ENCODE measurements around the gene GGCT. TPM values are rescaled to one million over a fixed set of nuclear protein-coding genes. Genes with fewer than 3 reads are reported as not detected.

GGCT gene
- total RNA-seq, 2 experiments from 2014 or later, result 48.8 to 76.8 TPM

GRCh38 chr7:30478349-30479201 lies 26.1 kb downstream of the GGCT start, which contains the start of gene NOD1:
TSS of gene NOD1 (minus strand) at chr7:30478784. CDS start at chr7:30456921, 21,863 bp downstream.
- ChIA-PET CTCF (interaction anchor here (0.5 to 1.9 kb wide), 11 partner anchors 10 to 262 kb away, joined by 3 to 7 read pairs (median 4); no protein-coding TSS in a partner anchor), POLR2A (interaction anchor here (0.6 to 0.9 kb wide), 2 partner anchors 22 to 204 kb away, joined by 3 to 4 read pairs; partner anchors contain the start of gene CRHR2)
- Mint-ChIP-seq H3K27me3 (no peaks in the 10 kb centered on the region), H3K4me1 (peaks cover 50% of the 10 kb centered on the region), H3K9me3 (ENCODE audit: low read depth) (no peaks in the 10 kb centered on the region), H3K27ac (peak within 1 kb of the TSS; percentile 90), H3K36me3 (ENCODE audit: low read depth) (peaks cover 4% of the 10 kb centered on the region), H3K4me3 (peak within 1 kb of the TSS; percentile 88)
- intact Hi-C loops (cut with DNase I, micrococcal nuclease), result loop anchor here (1.0 to 5.0 kb wide), 9 partner anchors 26 to 451 kb away; partner anchors contain the start of genes GGCT (in 2 of the 2), PLEKHA8 (in 2 of the 2), ZNRF2 (in 2 of the 2) and FKBP14 (in 1 of the 2)
- ATAC-seq (peak; percentile 89), DNase-seq (peak; percentile 86)

DNA sequence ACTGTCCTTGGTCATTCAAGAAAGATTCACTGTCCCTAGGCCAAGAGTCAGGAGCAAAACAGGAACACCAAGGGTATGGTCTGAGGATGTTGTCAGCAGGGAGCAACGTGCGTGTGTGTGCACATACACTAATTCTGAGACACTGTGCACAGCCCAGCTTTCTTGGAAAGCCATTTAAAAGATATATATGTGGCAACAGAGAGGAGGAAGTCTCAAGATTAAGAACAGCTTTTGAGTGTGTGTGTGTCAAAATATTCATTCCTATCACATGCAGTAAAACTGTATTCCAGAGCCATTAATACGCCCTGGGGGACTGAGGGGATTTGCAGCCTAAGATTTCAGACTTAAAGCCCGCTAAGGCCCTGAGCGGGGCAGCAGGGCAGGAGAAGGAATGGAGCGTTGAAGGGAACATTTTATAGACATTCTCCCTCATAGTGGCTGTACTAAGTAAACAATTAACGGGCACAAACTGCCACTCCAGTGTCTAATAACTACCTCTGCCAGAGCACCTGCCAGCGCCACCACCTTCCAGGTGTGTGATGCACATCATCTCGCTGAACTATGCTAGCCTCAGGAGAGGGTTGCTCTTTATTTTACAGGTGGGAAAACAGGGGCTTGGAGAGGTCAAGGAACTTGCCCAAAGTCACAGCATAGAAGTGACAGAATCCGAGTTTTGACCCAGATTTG lies 28.0 kb downstream of the GGCT start:
- Mint-ChIP-seq H3K27me3 (no peaks in the 10 kb centered on the region), H3K4me1 (peaks cover 66% of the 10 kb centered on the region), H3K9me3 (ENCODE audit: low read depth) (no peaks in the 10 kb centered on the region), H3K4me3 (no peak overlapping the region), H3K36me3 (ENCODE audit: low read depth) (peaks cover 4% of the 10 kb centered on the region), H3K27ac (no peak overlapping the region)
- intact Hi-C loops (cut with DNase I, micrococcal nuclease), result loop anchor here (5.0 kb wide), 2 partner anchors 314 to 449 kb away; partner anchors contain the start of genes FKBP14 (in 1 of the 2) and PLEKHA8 (in 1 of the 2)
- DNase-seq, result no peak
- ATAC-seq, result no peak
- ChIA-PET POLR2A (no interaction called here), CTCF (interaction anchor here (0.7 to 1.3 kb wide), 2 partner anchors 73 to 201 kb away, joined by 4 to 5 read pairs; no protein-coding TSS in a partner anchor)

- intact Hi-C loops (cut with DNase I, micrococcal nuclease), result loop anchor here (5.0 kb wide), 2 partner anchors 313 to 448 kb away; partner anchors contain the start of genes FKBP14 (in 1 of the 2) and PLEKHA8 (in 1 of the 2)
- no peak for DNase-seq
- ChIA-PET POLR2A (no interaction called here), CTCF (interaction anchor here (1.3 kb wide), 1 partner anchor 200 kb away, joined by 4 read pairs; no protein-coding TSS in a partner anchor)
- peaks cover 76% of the 10 kb centered on the region for H3K4me1 Mint-ChIP-seq
- H3K27ac Mint-ChIP-seq, result peak overlapping the region; percentile 8
- H3K36me3 Mint-ChIP-seq (ENCODE audit: low read depth), result peaks cover 4% of the 10 kb centered on the region
- ATAC-seq, result no peak
- H3K9me3 Mint-ChIP-seq (ENCODE audit: low read depth), result no peaks in the 10 kb centered on the region
- no peak overlapping the region for H3K4me3 Mint-ChIP-seq
- no peaks in the 10 kb centered on the region for H3K27me3 Mint-ChIP-seq
Observed at GRCh38 chr7:30475580-30475979, 29.0 kb downstream of the GGCT start.

GRCh38 chr7:30474893-30475292 lies 29.7 kb downstream of the GGCT start:
- DNase-seq (no peak), ATAC-seq (no peak)
- Mint-ChIP-seq H3K4me3 (no peak overlapping the region), H3K9me3 (ENCODE audit: low read depth) (no peaks in the 10 kb centered on the region), H3K36me3 (ENCODE audit: low read depth) (peaks cover 4% of the 10 kb centered on the region), H3K4me1 (peaks cover 75% of the 10 kb centered on the region), H3K27me3 (no peaks in the 10 kb centered on the region), H3K27ac (peak overlapping the region; percentile 69)
- POLR2A ChIA-PET, result no interaction called here
- intact Hi-C loops (cut with DNase I, micrococcal nuclease), result loop anchor here (5.0 kb wide), 2 partner anchors 313 to 448 kb away; partner anchors contain the start of genes FKBP14 (in 1 of the 2) and PLEKHA8 (in 1 of the 2)
- CTCF ChIA-PET, result interaction anchor here (0.7 kb wide), 1 partner anchor 9 kb away, joined by 4 read pairs; no protein-coding TSS in a partner anchor

- no peak overlapping the region for H3K4me3 Mint-ChIP-seq
- CTCF ChIA-PET, result interaction anchor here (0.7 to 0.8 kb wide), 2 partner anchors 9 to 553 kb away, joined by 4 read pairs; no protein-coding TSS in a partner anchor
Observed at GRCh38 chr7:30474485-30474884, 30.1 kb downstream of the GGCT start.

DNA sequence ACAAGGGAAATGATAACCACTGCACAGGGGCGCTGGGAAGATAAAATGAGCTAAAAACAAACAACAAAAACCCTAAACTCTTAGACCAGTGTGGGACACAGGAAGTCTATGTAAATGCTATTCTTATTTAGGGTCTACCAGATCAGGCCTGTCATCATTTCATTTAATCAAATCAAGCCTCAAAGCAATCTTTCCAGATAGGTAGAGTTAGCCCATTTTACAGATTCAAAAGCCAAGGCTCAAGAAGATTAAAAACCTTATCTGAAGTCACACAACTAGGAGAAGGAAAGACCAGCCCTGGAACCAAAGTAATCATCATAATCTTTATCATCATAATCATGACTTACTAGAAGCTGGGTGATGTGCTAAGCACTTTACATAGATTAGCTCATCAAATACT lies 30.7 kb downstream of the GGCT start:
- Mint-ChIP-seq H3K36me3 (ENCODE audit: low read depth) (peaks cover 4% of the 10 kb centered on the region), H3K9me3 (ENCODE audit: low read depth) (no peaks in the 10 kb centered on the region), H3K27me3 (no peaks in the 10 kb centered on the region), H3K4me1 (peaks cover 67% of the 10 kb centered on the region), H3K4me3 (no peak overlapping the region), H3K27ac (no peak overlapping the region)
- ChIA-PET CTCF (interaction anchor here (0.8 kb wide), 1 partner anchor 553 kb away, joined by 4 read pairs; no protein-coding TSS in a partner anchor), POLR2A (no interaction called here)
- intact Hi-C loops (cut with DNase I, micrococcal nuclease), result no loop called here
- no peak for ATAC-seq
- DNase-seq, result no peak

More at GRCh38 chr7:30474485-30474884, 30.1 kb downstream of the GGCT start:
- peaks cover 4% of the 10 kb centered on the region for H3K36me3 Mint-ChIP-seq (ENCODE audit: low read depth)
- DNase-seq (no peak), ATAC-seq (no peak)
- no peaks in the 10 kb centered on the region for H3K9me3 Mint-ChIP-seq (ENCODE audit: low read depth)
- POLR2A ChIA-PET, result no interaction called here
- H3K27me3 Mint-ChIP-seq, result no peaks in the 10 kb centered on the region
- H3K4me1 Mint-ChIP-seq, result peaks cover 71% of the 10 kb centered on the region
- intact Hi-C loops (cut with DNase I, micrococcal nuclease), result no loop called here
- H3K27ac Mint-ChIP-seq, result no peak overlapping the region

GRCh38 chr7:30472784-30473775 lies 31.5 kb downstream of the GGCT start:
- no peak overlapping the region for H3K27ac Mint-ChIP-seq
- peaks cover 4% of the 10 kb centered on the region for H3K36me3 Mint-ChIP-seq (ENCODE audit: low read depth)
- H3K4me3 Mint-ChIP-seq, result no peak overlapping the region
- intact Hi-C loops (cut with DNase I, micrococcal nuclease), result no loop called here
- DNase-seq (no peak), ATAC-seq (no peak)
- POLR2A ChIA-PET, result no interaction called here
- CTCF ChIA-PET, result no interaction called here
- H3K4me1 Mint-ChIP-seq, result peaks cover 72% of the 10 kb centered on the region
- no peaks in the 10 kb centered on the region for H3K27me3 Mint-ChIP-seq
- no peaks in the 10 kb centered on the region for H3K9me3 Mint-ChIP-seq (ENCODE audit: low read depth)

- Mint-ChIP-seq H3K4me3 (no peak overlapping the region), H3K27ac (no peak overlapping the region), H3K27me3 (no peaks in the 10 kb centered on the region), H3K9me3 (ENCODE audit: low read depth) (no peaks in the 10 kb centered on the region), H3K4me1 (peaks cover 69% of the 10 kb centered on the region), H3K36me3 (ENCODE audit: low read depth) (peaks cover 4% of the 10 kb centered on the region)
- POLR2A ChIA-PET, result no interaction called here
- ATAC-seq (no peak), DNase-seq (no peak)
- intact Hi-C loops (cut with DNase I, micrococcal nuclease), result no loop called here
- CTCF ChIA-PET, result no interaction called here
Observed at GRCh38 chr7:30472081-30472783, 32.4 kb downstream of the GGCT start.

- Mint-ChIP-seq H3K9me3 (ENCODE audit: low read depth) (no peaks in the 10 kb centered on the region), H3K27ac (peak overlapping the region; percentile 14), H3K4me3 (no peak overlapping the region), H3K36me3 (ENCODE audit: low read depth) (peaks cover 4% of the 10 kb centered on the region), H3K27me3 (no peaks in the 10 kb centered on the region), H3K4me1 (peaks cover 61% of the 10 kb centered on the region)
- CTCF ChIA-PET, result interaction anchor here (0.6 kb wide), 1 partner anchor 97 kb away, joined by 3 read pairs; no protein-coding TSS in a partner anchor
- intact Hi-C loops (cut with DNase I, micrococcal nuclease), result no loop called here
- ATAC-seq, result no peak
- POLR2A ChIA-PET, result no interaction called here
- no peak for DNase-seq
Observed at GRCh38 chr7:30471205-30471604, 33.4 kb downstream of the GGCT start.

DNA sequence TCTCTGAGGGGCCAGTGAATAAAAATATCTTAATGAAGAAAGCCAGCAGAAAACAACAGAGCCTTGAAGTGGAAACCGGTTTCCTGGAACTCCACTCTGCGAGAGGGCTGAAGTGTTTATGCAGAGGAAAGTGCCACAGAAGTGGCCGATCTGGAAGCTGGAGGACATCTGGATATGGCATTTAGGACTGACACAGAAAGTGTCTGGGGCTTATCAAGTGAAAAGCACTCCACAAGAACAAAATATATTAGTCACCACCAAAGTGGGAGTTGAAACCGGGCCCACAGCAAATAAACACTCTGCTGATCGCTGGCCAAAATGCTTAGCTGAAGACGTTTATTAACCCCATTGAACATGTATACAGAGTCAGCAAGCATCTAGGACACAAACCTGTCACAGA lies 33.9 kb downstream of the GGCT start:
- Mint-ChIP-seq H3K4me1 (peaks cover 57% of the 10 kb centered on the region), H3K27ac (no peak overlapping the region), H3K36me3 (ENCODE audit: low read depth) (peaks cover 4% of the 10 kb centered on the region), H3K4me3 (no peak overlapping the region), H3K27me3 (no peaks in the 10 kb centered on the region), H3K9me3 (ENCODE audit: low read depth) (no peaks in the 10 kb centered on the region)
- ATAC-seq (no peak), DNase-seq (no peak)
- CTCF ChIA-PET, result no interaction called here
- intact Hi-C loops (cut with DNase I, micrococcal nuclease), result no loop called here
- POLR2A ChIA-PET, result no interaction called here
